H9 (cell line): ENCODE results near the gene SPHK1. TPM values are rescaled to one million over a fixed set of nuclear protein-coding genes. Genes with fewer than 3 reads are reported as not detected.

Source experiments
- DNase-seq: peaks from one replicate; pipeline ENCODE4 v3.0.0-alpha.2; 2017
- H2AFZ ChIP-seq: one replicate; pipeline ENCODE4 v1.6.1; 2013; ENCODE audit warnings: mild to moderate bottlenecking, low read length, control low read depth, moderate library complexity
- H2AK5ac ChIP-seq: 2 replicates; pipeline ENCODE4 v1.6.1; 2013; ENCODE audit warnings: low read length, control low read depth, mixed read lengths; ENCODE audit not compliant: insufficient read length
- H2BK120ac ChIP-seq: one replicate; pipeline ENCODE4 v1.6.1; 2013; ENCODE audit warnings: low read depth, mild to moderate bottlenecking, low read length, control low read depth, inconsistent platforms; ENCODE audit not compliant: poor library complexity, severe bottlenecking
- H2BK12ac ChIP-seq: 2 replicates; pipeline ENCODE4 v1.6.1; 2013; ENCODE audit warnings: low read length, control low read depth, mixed read lengths, low read depth; ENCODE audit not compliant: insufficient read length
- H2BK15ac ChIP-seq: 2 replicates; pipeline ENCODE4 v1.6.1; 2013; ENCODE audit warnings: low read depth, low read length, control low read depth
- H2BK20ac ChIP-seq: one replicate; pipeline ENCODE4 v1.6.1; 2013; ENCODE audit warnings: low read depth, mild to moderate bottlenecking, low read length, control low read depth, inconsistent platforms; ENCODE audit not compliant: poor library complexity, severe bottlenecking
- H2BK5ac ChIP-seq: 2 replicates; pipeline ENCODE4 v1.6.1; 2013; ENCODE audit warnings: low read length, control low read depth, mixed read lengths; ENCODE audit not compliant: insufficient read length
- H3K14ac ChIP-seq: 2 replicates; pipeline ENCODE4 v1.6.1; 2013; ENCODE audit warnings: low read length, control low read depth; ENCODE audit not compliant: insufficient read depth
- H3K18ac ChIP-seq: 2 replicates; pipeline ENCODE4 v1.6.1; 2013; ENCODE audit warnings: low read depth, mild to moderate bottlenecking, mixed read lengths, low read length, control low read depth; ENCODE audit not compliant: insufficient read length
- H3K23ac ChIP-seq: 2 replicates; pipeline ENCODE4 v1.6.1; 2013; ENCODE audit warnings: low read length, control low read depth, mixed read lengths, low read depth; ENCODE audit not compliant: insufficient read length
- H3K23me2 ChIP-seq: 2 replicates; pipeline ENCODE4 v1.6.1; 2013; ENCODE audit warnings: low read depth, mild to moderate bottlenecking, mixed read lengths, low read length, control low read depth; ENCODE audit not compliant: insufficient read length, poor library complexity, severe bottlenecking
- H3K27ac ChIP-seq: 2 replicates; pipeline ENCODE4 v1.5.1; 2013; ENCODE audit warnings: low read length, control low read depth, mixed read lengths, low read depth; ENCODE audit not compliant: insufficient read length
- H3K27me3 ChIP-seq: 2 replicates; pipeline ENCODE4 v1.6.1; 2013; ENCODE audit warnings: low read length, control low read depth, inconsistent platforms; ENCODE audit not compliant: insufficient read depth
- H3K4ac ChIP-seq: 2 replicates; pipeline ENCODE4 v1.6.1; 2013; ENCODE audit warnings: low read depth, mild to moderate bottlenecking, control low read depth, inconsistent platforms, low read length, moderate library complexity
- H3K4me1 ChIP-seq: 2 replicates; pipeline ENCODE4 v1.6.1; 2013; ENCODE audit warnings: low read length, control low read depth, inconsistent platforms; ENCODE audit not compliant: insufficient read depth
- H3K4me2 ChIP-seq: 2 replicates; pipeline ENCODE4 v1.6.1; 2013; ENCODE audit warnings: low read length, control low read depth, mixed read lengths; ENCODE audit not compliant: insufficient read length, insufficient read depth
- H3K56ac ChIP-seq: 2 replicates; pipeline ENCODE4 v1.6.1; 2013; ENCODE audit warnings: low read depth, mild to moderate bottlenecking, mixed read lengths, low read length, control low read depth; ENCODE audit not compliant: insufficient read length
- H3K79me1 ChIP-seq: 2 replicates; pipeline ENCODE4 v1.6.1; 2013; ENCODE audit warnings: low read depth, mild to moderate bottlenecking, moderate library complexity, low read length, control low read depth, inconsistent platforms; ENCODE audit not compliant: insufficient read depth, poor library complexity, severe bottlenecking
- H3K79me2 ChIP-seq: 2 replicates; pipeline ENCODE4 v1.6.1; 2013; ENCODE audit warnings: low read length, control low read depth, inconsistent platforms; ENCODE audit not compliant: insufficient read depth
- H3K9ac ChIP-seq: 2 replicates; pipeline ENCODE4 v1.6.1; 2013; ENCODE audit warnings: low read length, control low read depth, mixed read lengths; ENCODE audit not compliant: insufficient read length; ENCODE audit errors: extremely low read depth
- H3K9me3 ChIP-seq: one replicate; pipeline ENCODE4 v1.6.1; 2013; ENCODE audit warnings: low read depth, low read length, inconsistent platforms; ENCODE audit not compliant: control insufficient read depth
- H3T11ph ChIP-seq: one replicate; pipeline ENCODE4 v1.6.1; 2013; ENCODE audit warnings: mild to moderate bottlenecking, low read length, control low read depth, inconsistent platforms
- H4K20me1 ChIP-seq: one replicate; pipeline ENCODE4 v1.6.1; 2013; ENCODE audit not compliant: control insufficient read depth, insufficient read length, insufficient read depth
- H4K5ac ChIP-seq: 2 replicates; pipeline ENCODE4 v1.6.1; 2013; ENCODE audit warnings: low read depth, mild to moderate bottlenecking, mixed read lengths, low read length, control low read depth; ENCODE audit not compliant: insufficient read length
- H4K8ac ChIP-seq: replicated peaks from 2 replicates; pipeline ENCODE4 v1.6.1; 2013; ENCODE audit warnings: low read length, control low read depth, mixed read lengths, low read depth; ENCODE audit not compliant: insufficient read length
- H4K91ac ChIP-seq: 2 replicates; pipeline ENCODE4 v1.6.1; 2013; ENCODE audit warnings: low read depth, mild to moderate bottlenecking, moderate library complexity, mixed read lengths, low read length, control low read depth; ENCODE audit not compliant: insufficient read length
- H3K27ac Mint-ChIP-seq, 3 experiments: 2 replicates in 2 of 3; 3 replicates in 1 of 3; pipeline ENCODE4 v1.8.0; 2020 to 2021; ENCODE audit warnings: mixed read lengths in 3 of 3, mild to moderate bottlenecking in 1 of 3, moderate library complexity in 1 of 3
- H3K27me3 Mint-ChIP-seq: 2 replicates; pipeline ENCODE4 v1.8.0; 2021; ENCODE audit warnings: low read depth, mild to moderate bottlenecking, moderate library complexity, mixed read lengths
- H3K36me3 Mint-ChIP-seq, 3 experiments: 2 replicates in 2 of 3; 3 replicates in 1 of 3; pipeline ENCODE4 v1.8.0; 2020 to 2021; ENCODE audit warnings: low read depth in 3 of 3, mixed read lengths in 3 of 3; ENCODE audit not compliant: insufficient read depth in 1 of 3
- H3K4me1 Mint-ChIP-seq, 2 experiments: 2 replicates each; pipeline ENCODE4 v1.8.0; 2020; ENCODE audit warnings: mixed read lengths in 2 of 2
- H3K4me3 Mint-ChIP-seq, 2 experiments: 2 replicates in 1 of 2; 3 replicates in 1 of 2; pipeline ENCODE4 v1.8.0; 2020 to 2021; ENCODE audit warnings: mild to moderate bottlenecking in 2 of 2, mixed read lengths in 2 of 2, moderate library complexity in 1 of 2
- H3K9me3 Mint-ChIP-seq, 2 experiments: 2 replicates in 1 of 2; 3 replicates in 1 of 2; pipeline ENCODE4 v1.8.0; 2020; ENCODE audit warnings: mild to moderate bottlenecking in 2 of 2, mixed read lengths in 2 of 2, moderate library complexity in 1 of 2
- WGBS: extraction: QIAGEN DNeasy Blood & Tissue Kit; methylation state at CpG from one replicate; pipeline ENCODE4 v1.1.7; 2013; ENCODE audit warnings: missing lambda C conversion rate, low lambda C conversion rate, mixed read lengths; ENCODE audit not compliant: insufficient read length; ENCODE audit errors: extremely low coverage; 5-methylcytosine and 5-hydroxymethylcytosine counted together
- total RNA-seq: library from RNA; stranded (reverse); gene quantifications from 2 replicates; pipeline ENCODE4 v1.2.1, GENCODE V29; 2021
- TF ChIP-seq, protein P1 (sequence below): fragments of 200-600 bp; sonication (generic); conservative IDR thresholded peaks from 3 replicates; pipeline ENCODE4 v1.8.0; 2021; ENCODE audit warnings: antibody characterized with exemption, mild to moderate bottlenecking

SPHK1 gene
- total RNA-seq, 1 experiment from 2014 or later = 1.4 TPM

GRCh38 chr17:76385892-76386786, 1.7 kb downstream of the SPHK1 start:
- DNase-seq = peak; percentile 90
- no peak overlapping the region for H3K56ac ChIP-seq
- Mint-ChIP-seq H3K36me3 (peaks cover 2 to 21% (median 11%) of the 10 kb centered on the region in 3 experiments; a peak in 6 of 7 replicates), H3K27ac (no peak overlapping the region), H3K9me3 (no peaks in the 10 kb centered on the region), H3K4me3 (peak overlapping the region in 1 of 2 experiments; percentile 32; a peak in 2 of 5 replicates), H3K4me1 (peaks cover 33 to 42% of the 10 kb centered on the region in 2 experiments), H3K27me3 (peaks cover 47% of the 10 kb centered on the region)
- TF ChIP-seq, protein P1, sequence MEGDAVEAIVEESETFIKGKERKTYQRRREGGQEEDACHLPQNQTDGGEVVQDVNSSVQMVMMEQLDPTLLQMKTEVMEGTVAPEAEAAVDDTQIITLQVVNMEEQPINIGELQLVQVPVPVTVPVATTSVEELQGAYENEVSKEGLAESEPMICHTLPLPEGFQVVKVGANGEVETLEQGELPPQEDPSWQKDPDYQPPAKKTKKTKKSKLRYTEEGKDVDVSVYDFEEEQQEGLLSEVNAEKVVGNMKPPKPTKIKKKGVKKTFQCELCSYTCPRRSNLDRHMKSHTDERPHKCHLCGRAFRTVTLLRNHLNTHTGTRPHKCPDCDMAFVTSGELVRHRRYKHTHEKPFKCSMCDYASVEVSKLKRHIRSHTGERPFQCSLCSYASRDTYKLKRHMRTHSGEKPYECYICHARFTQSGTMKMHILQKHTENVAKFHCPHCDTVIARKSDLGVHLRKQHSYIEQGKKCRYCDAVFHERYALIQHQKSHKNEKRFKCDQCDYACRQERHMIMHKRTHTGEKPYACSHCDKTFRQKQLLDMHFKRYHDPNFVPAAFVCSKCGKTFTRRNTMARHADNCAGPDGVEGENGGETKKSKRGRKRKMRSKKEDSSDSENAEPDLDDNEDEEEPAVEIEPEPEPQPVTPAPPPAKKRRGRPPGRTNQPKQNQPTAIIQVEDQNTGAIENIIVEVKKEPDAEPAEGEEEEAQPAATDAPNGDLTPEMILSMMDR = peak; percentile 93
- H2BK20ac ChIP-seq = no peak overlapping the region
- no peak overlapping the region for H2BK12ac ChIP-seq
- no peaks in the 10 kb centered on the region for H4K20me1 ChIP-seq
- H2BK5ac ChIP-seq = no peak overlapping the region
- H3K79me2 ChIP-seq = no peaks in the 10 kb centered on the region
- H3K23ac ChIP-seq = no peak overlapping the region
- H4K5ac ChIP-seq = no peak overlapping the region
- WGBS = no CpG with 5 or more reads among the region's 52 CpGs
- H3T11ph ChIP-seq = no peak overlapping the region
- H3K14ac ChIP-seq = no peak overlapping the region
- no peak overlapping the region for H2BK15ac ChIP-seq
- H3K27me3 ChIP-seq = peaks cover 16% of the 10 kb centered on the region; the same call in 1 of the 2 replicates
- H2BK120ac ChIP-seq = no peak overlapping the region
- peaks cover 8% of the 10 kb centered on the region; the same call in 1 of the 2 replicates for H3K4me1 ChIP-seq
- no peaks in the 10 kb centered on the region for H3K9me3 ChIP-seq
- no peak overlapping the region for H4K8ac ChIP-seq
- no peak overlapping the region for H4K91ac ChIP-seq
- no peak overlapping the region for H3K4ac ChIP-seq
- H3K79me1 ChIP-seq = no peaks in the 10 kb centered on the region
- no peak overlapping the region for H3K27ac ChIP-seq
- no peak overlapping the region for H3K18ac ChIP-seq
- H3K9ac ChIP-seq = no peak overlapping the region
- peak overlapping the region; percentile 79 for H3K4me2 ChIP-seq
- no peak overlapping the region for H2AK5ac ChIP-seq
- no peak overlapping the region for H2AFZ ChIP-seq
- peaks cover 17% of the 10 kb centered on the region for H3K23me2 ChIP-seq
